Stimulated activated CD8-positive, alpha-beta memory T cell treated with anti-CD3 and anti-CD28 coated beads, Interleukin-15, amount 100 ng/mL, for 1 hour (primary cell): ENCODE measurements around the gene SLC36A2.

ENCODE experiments used
- DNase-seq: peaks from one replicate; pipeline ENCODE4 v3.0.0-alpha.2; 2020; ENCODE audit warnings: low read depth

Gene SLC36A2

GRCh38 chr5:151283120-151283825, 64.1 kb downstream of the SLC36A2 start:
- no peak for DNase-seq

GRCh38 chr5:151281001-151281639, 66.2 kb downstream of the SLC36A2 start:
- no peak for DNase-seq

GRCh38 chr5:151280443-151280842, 66.9 kb downstream of the SLC36A2 start:
- no peak for DNase-seq

- DNase-seq: no peak
Observed at GRCh38 chr5:151278845-151279244, 68.5 kb downstream of the SLC36A2 start.

GRCh38 chr5:151275803-151276202, 71.6 kb downstream of the SLC36A2 start:
- DNase-seq: no peak

- no peak for DNase-seq
Observed at GRCh38 chr5:151274666-151275065, 72.7 kb downstream of the SLC36A2 start.

- DNase-seq: no peak
Observed at GRCh38 chr5:151271336-151271735, 76.0 kb downstream of the SLC36A2 start.

- DNase-seq: no peak
Observed at GRCh38 chr5:151270599-151270998, 76.8 kb downstream of the SLC36A2 start.

- no peak for DNase-seq
Observed at GRCh38 chr5:151267491-151268260, 79.7 kb downstream of the SLC36A2 start.
